SK-N-SH treated with all-trans-retinoic acid at 6 μM for 48 hours (cell line): ENCODE data around the gene RSBN1.

ENCODE experiments used
- ATAC-seq: fragments of 200-7000 bp; cut with Tn5 transposase; 3 replicates; pipeline ENCODE4 v1.9.1; 2020; ENCODE audit warnings: mild to moderate bottlenecking, moderate library complexity
- ARNTL ChIP-seq: fragments of 450-650 bp; formaldehyde crosslinking; IDR thresholded peaks from 2 replicates; pipeline ENCODE4 v1.5.0; 2020; ENCODE audit warnings: low read depth, mild to moderate bottlenecking, moderate library complexity, borderline replicate concordance
- BACH2 ChIP-seq: fragments of 250-450 bp; sonication (Bioruptor Pico); IDR thresholded peaks from 2 replicates; pipeline ENCODE4 v1.9.0; 2021; ENCODE audit warnings: mild to moderate bottlenecking, borderline replicate concordance
- CREB5 ChIP-seq: fragments of 250-450 bp; sonication (Bioruptor Pico); IDR thresholded peaks from 2 replicates; pipeline ENCODE4 v1.5.1; 2020; ENCODE audit warnings: low read depth, mild to moderate bottlenecking, moderate library complexity
- CSDC2 ChIP-seq: fragments of 250-450 bp; sonication (Bioruptor Pico); IDR thresholded peaks from 2 replicates; pipeline ENCODE4 v1.5.0; 2020; ENCODE audit warnings: mild to moderate bottlenecking, moderate library complexity
- CSRNP3 ChIP-seq: fragments of 250-450 bp; sonication (Bioruptor Pico); IDR thresholded peaks from 2 replicates; pipeline ENCODE4 v1.5.1; 2021; ENCODE audit warnings: mild to moderate bottlenecking, moderate library complexity
- ESRRG ChIP-seq: fragments of 250-450 bp; sonication (Bioruptor Pico); IDR thresholded peaks from 2 replicates; pipeline ENCODE4 v1.6.1; 2021; ENCODE audit warnings: mild to moderate bottlenecking
- GLIS3 ChIP-seq: fragments of 250-450 bp; sonication (Bioruptor Pico); IDR thresholded peaks from 2 replicates; pipeline ENCODE4 v1.5.0; 2020; ENCODE audit warnings: mild to moderate bottlenecking, moderate library complexity
- PATZ1 ChIP-seq: fragments of 250-450 bp; sonication (Bioruptor Pico); IDR thresholded peaks from 2 replicates; pipeline ENCODE4 v1.8.0; 2020; ENCODE audit warnings: mild to moderate bottlenecking, moderate library complexity, borderline replicate concordance
- PPARA ChIP-seq: fragments of 250-450 bp; sonication (Bioruptor Pico); IDR thresholded peaks from 2 replicates; pipeline ENCODE4 v1.5.0; 2020; ENCODE audit warnings: mild to moderate bottlenecking, borderline replicate concordance
- SNAI2 ChIP-seq: fragments of 250-450 bp; sonication (Bioruptor Pico); IDR thresholded peaks from 2 replicates; pipeline ENCODE4 v1.5.0; 2020; ENCODE audit warnings: mild to moderate bottlenecking, moderate library complexity
- TCF4 ChIP-seq: fragments of 250-450 bp; sonication (Bioruptor Pico); IDR thresholded peaks from 2 replicates; pipeline ENCODE4 v1.8.0; 2021; ENCODE audit warnings: mild to moderate bottlenecking, moderate library complexity, borderline replicate concordance
- TOX ChIP-seq: fragments of 250-450 bp; sonication (Bioruptor Pico); IDR thresholded peaks from 2 replicates; pipeline ENCODE4 v1.8.0; 2021; ENCODE audit warnings: mild to moderate bottlenecking, moderate library complexity, borderline replicate concordance
- TSHZ2 ChIP-seq: fragments of 250-450 bp; sonication (Bioruptor Pico); IDR thresholded peaks from 2 replicates; pipeline ENCODE4 v1.5.0; 2020; ENCODE audit warnings: mild to moderate bottlenecking, moderate library complexity
- ZC3H10 ChIP-seq: fragments of 250-450 bp; sonication (Bioruptor Pico); IDR thresholded peaks from 2 replicates; pipeline ENCODE4 v1.5.1; 2021; ENCODE audit warnings: mild to moderate bottlenecking, moderate library complexity
- ZFP3 ChIP-seq: fragments of 250-450 bp; sonication (Bioruptor Pico); IDR thresholded peaks from 2 replicates; pipeline ENCODE4 v1.5.0; 2020; ENCODE audit warnings: mild to moderate bottlenecking, moderate library complexity
- ZFP30 ChIP-seq: fragments of 450-650 bp; formaldehyde crosslinking; IDR thresholded peaks from 2 replicates; pipeline ENCODE4 v1.5.0; 2022; ENCODE audit warnings: mild to moderate bottlenecking, moderate library complexity
- ZNF565 ChIP-seq: fragments of 450-650 bp; formaldehyde crosslinking; conservative IDR thresholded peaks from 2 replicates; pipeline ENCODE4 v1.5.0; 2020; ENCODE audit warnings: low read depth, mild to moderate bottlenecking, moderate library complexity
- ZNF70 ChIP-seq: fragments of 450-650 bp; formaldehyde crosslinking; IDR thresholded peaks from 2 replicates; pipeline ENCODE4 v1.5.0; 2020; ENCODE audit warnings: mild to moderate bottlenecking, moderate library complexity
- ZNF8 ChIP-seq: fragments of 450-650 bp; formaldehyde crosslinking; IDR thresholded peaks from 2 replicates; pipeline ENCODE4 v1.5.0; 2020; ENCODE audit warnings: mild to moderate bottlenecking, moderate library complexity

The RSBN1 gene

GRCh38 chr1:113850127-113850796, 38.0 kb upstream of the RSBN1 start:
- no peak for ATAC-seq
- TF ChIP-seq CREB5: no peak
- TF ChIP-seq ESRRG (CRISPR knock-in tag): no peak
- no peak for TF ChIP-seq ZNF8 (CRISPR knock-in tag)
- TF ChIP-seq GLIS3: no peak
- no peak for TF ChIP-seq PATZ1
- TF ChIP-seq TCF4: no peak
- TF ChIP-seq, all 23 proteins: peak for 0

GRCh38 chr1:113849072-113849471, 36.8 kb upstream of the RSBN1 start:
- TF ChIP-seq ZC3H10 (no peak), ZFP3 (CRISPR knock-in tag) (no peak), TCF4 (no peak), TOX (CRISPR knock-in tag) (no peak), PPARA (no peak), BACH2 (CRISPR knock-in tag) (no peak), ESRRG (CRISPR knock-in tag) (no peak), TSHZ2 (CRISPR knock-in tag) (no peak), ZNF8 (CRISPR knock-in tag) (no peak)
- no peak for ATAC-seq

GRCh38 chr1:113846391-113847035, 34.2 kb upstream of the RSBN1 start:
- TF ChIP-seq ESRRG (CRISPR knock-in tag): no peak
- no peak for TF ChIP-seq GLIS3
- no peak for TF ChIP-seq TSHZ2 (CRISPR knock-in tag)
- no peak for TF ChIP-seq PATZ1
- no peak for TF ChIP-seq SNAI2 (CRISPR knock-in tag)
- no peak for TF ChIP-seq CSDC2 (CRISPR knock-in tag)
- TF ChIP-seq BACH2 (CRISPR knock-in tag): no peak
- TF ChIP-seq ZNF8 (CRISPR knock-in tag): no peak
- no peak for TF ChIP-seq TCF4
- ATAC-seq: no peak

GRCh38 chr1:113836534-113836933, 24.3 kb upstream of the RSBN1 start:
- ATAC-seq: no peak
- no peak for TF ChIP-seq SNAI2 (CRISPR knock-in tag)
- TF ChIP-seq CSDC2 (CRISPR knock-in tag): no peak
- no peak for TF ChIP-seq ARNTL (CRISPR knock-in tag)
- TF ChIP-seq CREB5: no peak
- no peak for TF ChIP-seq ZNF70 (CRISPR knock-in tag)
- TF ChIP-seq ZNF565 (CRISPR knock-in tag): no peak
- no peak for TF ChIP-seq ZFP30 (CRISPR knock-in tag)
- no peak for TF ChIP-seq CSRNP3 (CRISPR knock-in tag)
- no peak for TF ChIP-seq ZC3H10
